IPS-15b (cell line): ENCODE results near the gene PPFIA3.

ENCODE experiments used
- H3K27me3 ChIP-seq: one replicate; pipeline ENCODE4 v1.6.1; 2013; ENCODE audit warnings: low read length; ENCODE audit not compliant: control insufficient read depth, insufficient read depth
- H3K36me3 ChIP-seq: one replicate; pipeline ENCODE4 v1.6.1; 2013; ENCODE audit warnings: low read length; ENCODE audit not compliant: control insufficient read depth, insufficient read depth
- H3K4me1 ChIP-seq: one replicate; pipeline ENCODE4 v1.6.1; 2013; ENCODE audit warnings: mild to moderate bottlenecking, low read length; ENCODE audit not compliant: control insufficient read depth, insufficient read depth
- H3K4me3 ChIP-seq: one replicate; pipeline ENCODE4 v1.5.1; 2013; ENCODE audit warnings: low read depth, low read length
- H3K9ac ChIP-seq: one replicate; pipeline ENCODE4 v1.6.1; 2013; ENCODE audit warnings: low read depth, mild to moderate bottlenecking, low read length
- H3K9me3 ChIP-seq: one replicate; pipeline ENCODE4 v1.6.1; 2013; ENCODE audit warnings: mild to moderate bottlenecking, low read length; ENCODE audit not compliant: control insufficient read depth, insufficient read depth

Gene PPFIA3

DNA sequence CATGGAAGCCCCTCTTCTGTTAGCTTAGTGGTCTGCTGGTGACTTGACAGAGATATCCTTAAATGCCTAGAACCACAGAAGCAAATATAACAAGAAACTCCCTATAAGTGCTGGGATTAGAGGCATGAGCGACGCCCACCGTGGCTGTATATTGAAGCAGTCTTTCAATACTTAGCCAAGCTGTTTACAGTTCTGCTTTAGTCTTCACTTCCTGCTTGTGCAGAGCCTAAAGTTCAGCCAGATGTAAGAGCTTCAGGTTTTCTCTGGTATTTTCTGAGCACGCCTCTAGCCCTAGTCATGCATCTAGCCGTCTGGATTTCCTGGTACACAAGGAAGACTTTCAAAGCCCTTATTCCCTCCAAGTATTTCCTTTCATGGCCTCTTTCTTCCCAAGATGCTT, 66.8 kb downstream of the PPFIA3 start:
- H3K4me3 ChIP-seq: no peak overlapping the region
- H3K36me3 ChIP-seq: no peaks in the 10 kb centered on the region
- peaks cover 2% of the 10 kb centered on the region for H3K4me1 ChIP-seq
- H3K9ac ChIP-seq: no peak overlapping the region
- H3K27me3 ChIP-seq: no peaks in the 10 kb centered on the region
- H3K9me3 ChIP-seq: no peaks in the 10 kb centered on the region

DNA sequence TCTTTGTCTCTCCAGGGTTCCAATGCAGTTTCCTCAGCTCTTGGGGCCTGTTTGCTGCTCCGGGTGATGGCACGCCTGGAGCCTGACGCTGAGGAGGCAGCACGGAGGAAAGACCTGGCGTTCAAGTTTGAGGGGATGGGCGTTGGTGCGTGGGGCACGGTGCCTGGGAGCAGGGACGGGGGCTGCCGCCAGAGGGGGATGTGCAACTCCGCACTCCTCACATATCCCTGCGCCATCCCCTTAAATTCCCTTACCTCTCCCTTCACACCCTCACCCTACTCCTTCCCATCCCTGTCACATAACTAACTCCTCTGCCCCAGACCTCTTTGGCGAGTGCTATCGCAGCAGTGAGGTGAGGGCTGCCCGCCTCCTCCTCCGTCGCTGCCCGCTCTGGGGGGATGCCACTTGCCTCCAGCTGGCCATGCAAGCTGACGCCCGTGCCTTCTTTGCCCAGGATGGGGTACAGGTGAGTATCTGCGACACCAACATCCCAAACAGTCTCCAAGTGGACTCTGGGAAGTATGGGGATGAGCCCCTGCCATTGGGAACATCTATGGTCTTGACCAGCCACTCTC, 69.4 kb downstream of the PPFIA3 start:
- Histone ChIP-seq H3K36me3 (no peaks in the 10 kb centered on the region), H3K9me3 (no peaks in the 10 kb centered on the region), H3K4me3 (no peak overlapping the region), H3K4me1 (no peaks in the 10 kb centered on the region), H3K9ac (no peak overlapping the region), H3K27me3 (no peaks in the 10 kb centered on the region)

DNA sequence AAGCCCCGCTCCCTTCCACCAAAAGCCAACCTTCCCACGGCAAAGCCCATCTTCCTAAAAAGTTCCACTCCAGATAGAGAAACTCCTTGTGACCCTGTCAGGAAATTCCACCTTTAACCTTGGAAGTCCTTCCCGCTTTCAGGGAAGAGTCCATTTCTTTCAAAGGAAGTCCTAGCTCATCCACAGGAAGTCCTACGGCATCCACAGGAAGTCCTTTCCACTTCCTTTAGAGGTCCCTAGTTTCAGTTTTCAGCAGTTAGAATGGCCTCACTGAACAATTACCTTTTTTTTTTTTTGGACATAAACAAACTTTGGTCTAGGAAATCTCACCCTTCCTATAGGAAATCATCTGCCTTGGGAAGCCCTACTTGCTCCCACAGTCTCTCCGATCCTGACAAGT, 69.9 kb downstream of the PPFIA3 start:
- Histone ChIP-seq H3K4me1 (no peaks in the 10 kb centered on the region), H3K4me3 (no peak overlapping the region), H3K9ac (no peak overlapping the region), H3K9me3 (no peaks in the 10 kb centered on the region), H3K27me3 (no peaks in the 10 kb centered on the region), H3K36me3 (no peaks in the 10 kb centered on the region)

DNA sequence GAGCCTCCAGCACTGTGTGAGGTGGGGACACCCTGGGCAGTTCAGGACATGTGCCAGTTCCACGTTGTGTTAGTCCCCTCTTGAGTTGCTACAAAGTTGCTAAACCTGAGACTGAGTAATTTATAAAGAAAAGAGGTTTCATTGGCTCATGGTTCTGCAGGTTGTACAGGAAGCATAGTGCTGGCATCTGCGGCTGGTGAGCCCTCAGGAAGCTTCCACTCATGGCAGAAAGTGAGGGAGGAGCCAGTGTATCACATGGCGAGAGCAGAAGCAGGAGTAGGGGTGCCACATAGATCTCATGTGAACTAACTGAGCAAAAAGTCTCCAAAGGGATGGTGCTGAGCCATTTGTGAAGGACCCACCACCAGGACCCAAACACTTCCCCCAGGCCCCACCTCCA, 71.4 kb downstream of the PPFIA3 start:
- Histone ChIP-seq H3K27me3 (no peaks in the 10 kb centered on the region), H3K9ac (no peak overlapping the region), H3K36me3 (no peaks in the 10 kb centered on the region), H3K4me1 (no peaks in the 10 kb centered on the region), H3K9me3 (no peaks in the 10 kb centered on the region), H3K4me3 (no peak overlapping the region)

DNA sequence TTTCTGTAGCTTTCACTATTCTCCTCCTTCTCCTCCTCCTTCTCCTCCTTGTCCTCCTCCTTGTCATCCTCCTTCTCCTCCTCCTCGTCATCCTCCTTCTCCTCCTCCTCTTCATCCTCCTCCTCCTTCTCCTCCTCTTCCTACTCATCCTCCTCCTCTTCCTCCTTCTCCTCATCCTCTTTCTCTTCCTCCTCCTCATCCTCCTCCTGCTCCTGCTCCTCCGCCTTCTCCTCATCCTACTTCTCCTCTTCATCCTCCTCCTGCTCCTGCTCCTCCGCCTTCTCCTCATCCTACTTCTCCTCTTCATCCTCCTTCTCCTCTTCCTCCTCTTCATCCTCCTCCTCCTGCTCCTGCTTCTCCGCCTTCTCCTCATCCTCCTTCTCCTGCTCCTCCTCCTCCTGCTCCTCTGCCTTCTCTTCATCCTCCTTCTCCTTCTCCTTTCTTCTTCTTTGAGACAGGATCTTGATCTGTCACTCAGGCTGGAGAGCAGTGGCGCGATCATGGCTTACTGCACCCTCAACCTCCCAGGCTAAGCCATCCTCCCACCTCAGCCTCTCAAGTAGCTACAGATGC, 74.6 kb downstream of the PPFIA3 start:
- Histone ChIP-seq H3K9ac (no peak overlapping the region), H3K27me3 (no peaks in the 10 kb centered on the region), H3K9me3 (no peaks in the 10 kb centered on the region), H3K36me3 (no peaks in the 10 kb centered on the region), H3K4me3 (no peak overlapping the region), H3K4me1 (no peaks in the 10 kb centered on the region)

DNA sequence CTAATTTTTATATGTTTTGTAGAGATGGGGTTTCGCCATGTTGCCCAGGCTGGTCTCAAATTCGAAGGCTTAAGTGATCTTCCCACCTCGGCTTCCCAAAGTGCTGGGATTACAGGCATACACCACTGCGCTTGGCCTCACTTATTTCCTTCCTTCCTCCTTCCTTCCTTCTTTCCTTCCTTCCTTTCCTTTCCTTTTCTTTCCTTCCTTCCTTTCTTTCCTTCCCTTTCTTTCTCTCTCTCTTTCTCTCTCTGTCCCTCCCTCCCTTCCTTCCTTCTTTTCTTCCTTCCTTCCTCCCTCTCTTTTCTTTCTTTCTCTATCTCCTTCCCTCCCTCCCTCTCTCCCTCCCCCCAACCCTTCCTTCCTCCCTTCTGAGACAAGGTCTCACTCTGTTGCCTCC, 75.1 kb downstream of the PPFIA3 start:
- H3K27me3 ChIP-seq: no peaks in the 10 kb centered on the region
- H3K9me3 ChIP-seq: no peaks in the 10 kb centered on the region

DNA sequence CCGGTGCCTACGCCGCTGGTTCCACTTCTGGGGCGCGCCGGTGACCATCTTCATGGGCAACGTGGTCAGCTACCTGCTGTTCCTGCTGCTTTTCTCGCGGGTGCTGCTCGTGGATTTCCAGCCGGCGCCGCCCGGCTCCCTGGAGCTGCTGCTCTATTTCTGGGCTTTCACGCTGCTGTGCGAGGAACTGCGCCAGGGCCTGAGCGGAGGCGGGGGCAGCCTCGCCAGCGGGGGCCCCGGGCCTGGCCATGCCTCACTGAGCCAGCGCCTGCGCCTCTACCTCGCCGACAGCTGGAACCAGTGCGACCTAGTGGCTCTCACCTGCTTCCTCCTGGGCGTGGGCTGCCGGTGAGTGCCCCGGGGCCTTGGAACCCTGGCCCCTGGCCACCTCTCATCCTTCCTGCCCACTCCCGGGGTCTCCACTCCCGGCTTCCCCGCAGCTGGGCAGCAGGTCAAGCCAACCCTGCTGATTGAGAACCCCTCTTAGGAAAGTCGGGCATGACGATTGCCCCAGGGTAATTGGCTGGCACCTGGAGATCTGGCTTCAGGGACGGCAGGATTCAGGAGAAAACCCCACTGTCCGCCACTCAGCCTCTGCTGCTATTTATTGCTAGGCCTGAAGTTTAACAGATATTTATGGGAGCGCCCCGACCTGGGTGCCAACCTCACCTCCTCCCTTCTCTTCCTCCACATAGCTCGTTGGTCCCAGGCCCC, 77.3 kb downstream of the PPFIA3 start:
- peaks cover 2% of the 10 kb centered on the region for H3K36me3 ChIP-seq
- H3K27me3 ChIP-seq: no peaks in the 10 kb centered on the region
- no peak overlapping the region for H3K4me3 ChIP-seq
- H3K4me1 ChIP-seq: no peaks in the 10 kb centered on the region
- H3K9me3 ChIP-seq: no peaks in the 10 kb centered on the region
- H3K9ac ChIP-seq: no peak overlapping the region

More for the DNA sequence above, 75.1 kb downstream of the PPFIA3 start:
- H3K4me3 ChIP-seq: no peak overlapping the region
- H3K36me3 ChIP-seq: no peaks in the 10 kb centered on the region
- no peaks in the 10 kb centered on the region for H3K4me1 ChIP-seq
- H3K9ac ChIP-seq: no peak overlapping the region

DNA sequence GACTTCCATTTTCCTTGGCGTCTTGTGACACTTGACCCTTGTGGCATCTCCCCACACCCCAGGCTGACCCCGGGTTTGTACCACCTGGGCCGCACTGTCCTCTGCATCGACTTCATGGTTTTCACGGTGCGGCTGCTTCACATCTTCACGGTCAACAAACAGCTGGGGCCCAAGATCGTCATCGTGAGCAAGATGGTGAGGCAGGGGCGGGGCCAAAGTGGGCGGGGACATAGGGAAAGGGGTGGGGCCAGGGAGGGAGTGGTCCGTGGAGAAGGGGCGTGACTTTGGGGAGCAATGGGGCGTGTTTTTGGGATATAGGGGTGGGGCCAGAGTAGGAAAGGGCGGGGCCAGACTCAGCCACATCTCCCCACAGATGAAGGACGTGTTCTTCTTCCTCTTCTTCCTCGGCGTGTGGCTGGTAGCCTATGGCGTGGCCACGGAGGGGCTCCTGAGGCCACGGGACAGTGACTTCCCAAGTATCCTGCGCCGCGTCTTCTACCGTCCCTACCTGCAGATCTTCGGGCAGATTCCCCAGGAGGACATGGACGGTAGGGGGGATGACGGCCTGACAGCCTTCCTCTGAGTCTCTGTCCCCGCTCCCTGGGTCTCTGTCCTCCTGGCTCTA, 81.0 kb downstream of the PPFIA3 start:
- Histone ChIP-seq H3K4me1 (no peaks in the 10 kb centered on the region), H3K9ac (no peak overlapping the region), H3K36me3 (peaks cover 2% of the 10 kb centered on the region), H3K27me3 (no peaks in the 10 kb centered on the region), H3K4me3 (no peak overlapping the region), H3K9me3 (no peaks in the 10 kb centered on the region)
